Measurements from ENCODE around the gene TBC1D16. TPM values are rescaled to one million over a fixed set of nuclear protein-coding genes. Genes with fewer than 3 reads are reported as not detected.
"Not testable (repeated sequence)": the region's sequence is repeated elsewhere in the genome, so short reads cannot be mapped to it uniquely, and the experiment has no call there.

The TBC1D16 gene
- total RNA-seq, 1 experiment from 2014 or later = 85.8 TPM

- no peak overlapping the region for H3K4ac ChIP-seq (ENCODE audit: low read depth, low read length)
- no peak overlapping the region for H3K14ac ChIP-seq (ENCODE audit: insufficient read depth, low read length)
- Mint-ChIP-seq H3K4me1 (peaks cover 33 to 38% of the 10 kb centered on the region in 2 experiments), H3K4me3 (no peak overlapping the region), H3K9me3 (no peaks in the 10 kb centered on the region; a peak in 1 of 5 replicates), H3K36me3 (ENCODE audit: insufficient read depth in 1 of 3, low read depth in 3 of 3) (peaks cover 3 to 11% (median 7%) of the 10 kb centered on the region in 3 experiments; a peak in 5 of 7 replicates), H3K27ac (peak overlapping the region in 1 of 3 experiments; percentile 80; a peak in 1 of 7 replicates), H3K27me3 (ENCODE audit: low read depth) (no peaks in the 10 kb centered on the region)
- H3K27ac ChIP-seq (ENCODE audit: insufficient read length, low read depth, low read length) = no peak overlapping the region
- no peak overlapping the region for H4K5ac ChIP-seq (ENCODE audit: insufficient read length, low read depth, low read length)
- DNase-seq = no peak
- H3K23me2 ChIP-seq (ENCODE audit: insufficient read length, low read depth, low read length, poor library complexity, severe bottlenecking) = no peaks in the 10 kb centered on the region
- no peak overlapping the region for H2BK120ac ChIP-seq (ENCODE audit: low read depth, low read length, poor library complexity, severe bottlenecking)
- H2AFZ ChIP-seq (ENCODE audit: low read length) = no peak overlapping the region
- H2BK5ac ChIP-seq (ENCODE audit: insufficient read length, low read length) = no peak overlapping the region
- H3K79me1 ChIP-seq (ENCODE audit: insufficient read depth, low read depth, low read length, poor library complexity, severe bottlenecking) = no peaks in the 10 kb centered on the region
- no peaks in the 10 kb centered on the region for H4K20me1 ChIP-seq (ENCODE audit: control insufficient read depth, insufficient read depth, insufficient read length)
- H2BK12ac ChIP-seq (ENCODE audit: insufficient read length, low read depth, low read length) = no peak overlapping the region
- no peak overlapping the region for H2BK15ac ChIP-seq (ENCODE audit: low read depth, low read length)
- no peak overlapping the region for H3K23ac ChIP-seq (ENCODE audit: insufficient read length, low read depth, low read length)
- H4K8ac ChIP-seq (replicated peaks; ENCODE audit: insufficient read length, low read depth, low read length) = no peak overlapping the region
- no peaks in the 10 kb centered on the region for H3K27me3 ChIP-seq (ENCODE audit: insufficient read depth, low read length)
- H3K18ac ChIP-seq (ENCODE audit: insufficient read length, low read depth, low read length) = no peak overlapping the region
- no peak overlapping the region for H3T11ph ChIP-seq (ENCODE audit: low read length)
- no CpG with 5 or more reads among the region's 13 CpGs for WGBS (ENCODE audit: extremely low coverage, insufficient read length, low lambda C conversion rate)
- H3K9ac ChIP-seq (ENCODE audit: extremely low read depth, insufficient read length, low read length) = no peak overlapping the region
- no peaks in the 10 kb centered on the region for H3K9me3 ChIP-seq (ENCODE audit: control insufficient read depth, low read depth, low read length)
- H2AK5ac ChIP-seq (ENCODE audit: insufficient read length, low read length) = no peak overlapping the region
- no peak overlapping the region for H2BK20ac ChIP-seq (ENCODE audit: low read depth, low read length, poor library complexity, severe bottlenecking)
- no peaks in the 10 kb centered on the region; the same call in 1 of the 2 replicates for H3K79me2 ChIP-seq (ENCODE audit: insufficient read depth, low read length)
- no peaks in the 10 kb centered on the region for H3K4me1 ChIP-seq (ENCODE audit: insufficient read depth, low read length)
- TF ChIP-seq CTCF (conservative IDR thresholded peaks at IDR 0.05) = no peak
- no peak overlapping the region for H4K91ac ChIP-seq (ENCODE audit: insufficient read length, low read depth, low read length)
- H3K4me2 ChIP-seq (ENCODE audit: insufficient read depth, insufficient read length, low read length) = no peak overlapping the region
- H3K56ac ChIP-seq (ENCODE audit: insufficient read length, low read depth, low read length) = no peak overlapping the region
These were observed 41.1 kb downstream of the TBC1D16 start for GRCh38 chr17:79994602-79995001.

DNA sequence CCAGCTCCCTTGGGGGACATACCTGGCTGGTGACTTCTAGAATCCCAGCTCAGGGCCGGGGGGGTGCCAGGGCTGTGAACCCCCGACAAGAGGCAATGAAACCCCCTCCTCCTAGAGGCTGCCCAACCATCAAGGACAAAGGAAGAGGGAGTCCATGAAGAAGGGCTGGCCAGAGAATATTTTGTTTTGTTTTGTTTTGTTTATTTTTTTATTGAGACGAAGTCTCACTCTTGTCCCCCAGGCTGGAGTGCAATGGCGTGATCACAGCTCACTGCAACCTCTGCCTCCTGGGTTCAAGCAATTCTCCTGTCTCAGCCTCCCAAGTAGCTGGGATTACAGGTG is 41.5 kb downstream of the TBC1D16 start:
- H2BK5ac ChIP-seq (ENCODE audit: insufficient read length, low read length); H3K9ac ChIP-seq (ENCODE audit: extremely low read depth, insufficient read length, low read length); H2BK20ac ChIP-seq (ENCODE audit: low read depth, low read length, poor library complexity, severe bottlenecking); H3K4me3 Mint-ChIP-seq; H3K23me2 ChIP-seq (ENCODE audit: insufficient read length, low read depth, low read length, poor library complexity, severe bottlenecking); H4K8ac ChIP-seq (replicated peaks; ENCODE audit: insufficient read length, low read depth, low read length); H4K5ac ChIP-seq (ENCODE audit: insufficient read length, low read depth, low read length); H3K18ac ChIP-seq (ENCODE audit: insufficient read length, low read depth, low read length); H2BK120ac ChIP-seq (ENCODE audit: low read depth, low read length, poor library complexity, severe bottlenecking); H4K20me1 ChIP-seq (ENCODE audit: control insufficient read depth, insufficient read depth, insufficient read length); H3K4me1 ChIP-seq (ENCODE audit: insufficient read depth, low read length); H3K23ac ChIP-seq (ENCODE audit: insufficient read length, low read depth, low read length); H2AK5ac ChIP-seq (ENCODE audit: insufficient read length, low read length); H4K91ac ChIP-seq (ENCODE audit: insufficient read length, low read depth, low read length); H2BK12ac ChIP-seq (ENCODE audit: insufficient read length, low read depth, low read length); H3K9me3 ChIP-seq (ENCODE audit: control insufficient read depth, low read depth, low read length); H2AFZ ChIP-seq (ENCODE audit: low read length); H3K79me2 ChIP-seq (ENCODE audit: insufficient read depth, low read length); H3K27me3 ChIP-seq (ENCODE audit: insufficient read depth, low read length); H3T11ph ChIP-seq (ENCODE audit: low read length); H3K9me3 Mint-ChIP-seq; H3K27ac ChIP-seq (ENCODE audit: insufficient read length, low read depth, low read length); DNase-seq; H3K14ac ChIP-seq (ENCODE audit: insufficient read depth, low read length); H2BK15ac ChIP-seq (ENCODE audit: low read depth, low read length); H3K27me3 Mint-ChIP-seq (ENCODE audit: low read depth); H3K4me2 ChIP-seq (ENCODE audit: insufficient read depth, insufficient read length, low read length); H3K56ac ChIP-seq (ENCODE audit: insufficient read length, low read depth, low read length); H3K79me1 ChIP-seq (ENCODE audit: insufficient read depth, low read depth, low read length, poor library complexity, severe bottlenecking); H3K4ac ChIP-seq (ENCODE audit: low read depth, low read length): not testable (repeated sequence)
- peaks cover 37 to 42% of the 10 kb centered on the region in 2 experiments for H3K4me1 Mint-ChIP-seq
- no CpG with 5 or more reads among the region's 4 CpGs for WGBS (ENCODE audit: extremely low coverage, insufficient read length, low lambda C conversion rate)
- H3K36me3 Mint-ChIP-seq (ENCODE audit: insufficient read depth in 1 of 3, low read depth in 3 of 3) = peaks cover 2 to 11% (median 6%) of the 10 kb centered on the region in 3 experiments; a peak in 5 of 7 replicates
- H3K27ac Mint-ChIP-seq = peak overlapping the region; percentile 79 to 89 (median 80); a peak in 2 of 7 replicates
